Endothelial cell of umbilical vein (primary cell): ENCODE results near the gene TRPM7. TPM values are rescaled to one million over a fixed set of nuclear protein-coding genes. Genes with fewer than 3 reads are reported as not detected.

ENCODE experiments used
- BruUV-seq: library from RNA; stranded (reverse); fragments of 400-500 nt; replicated peaks from 2 replicates; lab custom pipeline; 2021; lab: Mats Ljungman, UMichigan
- CTCF ChIA-PET: fragments of 300-600, 350-600 bp; sonication (Branson Sonifier 250); formaldehyde crosslinking; loops from one replicate; lab custom pipeline; 2021; ENCODE audit warnings: antibody characterized with exemption, inconsistent platforms; lab: Charles Lee
- POLR2A ChIA-PET: fragments of 300-600, 350-600 bp; sonication (Branson Sonifier 250); formaldehyde crosslinking; loops from one replicate; lab custom pipeline; 2021; ENCODE audit warnings: antibody characterized with exemption, inconsistent platforms; lab: Charles Lee
- DNase-seq: peaks from one replicate; pipeline ENCODE4 v3.0.0-alpha.2; 2011; ENCODE audit warnings: low read depth, low spot score
- FAIRE-seq: peaks from 2 replicates; lab custom pipeline; 2011; peaks lifted over from hg19 to GRCh38; lab: Jason Lieb, UNC
- H2AFZ ChIP-seq: 2 replicates; pipeline ENCODE4 v1.6.0; 2012; ENCODE audit warnings: low read depth, low read length, control low read depth, inconsistent platforms
- H3K27ac ChIP-seq: 2 replicates; pipeline ENCODE4 v1.5.1; 2011; ENCODE audit warnings: low read depth, mild to moderate bottlenecking, control low read depth, low read length, moderate library complexity; ENCODE audit not compliant: insufficient read depth
- H3K27me3 ChIP-seq, 2 experiments: 2 replicates each; pipeline versions ENCODE4 v1.6.0 to v1.6.1; 2011; ENCODE audit warnings: low read length in 2 of 2, mixed read lengths in 1 of 2; ENCODE audit not compliant: control insufficient read depth in 2 of 2, insufficient read depth in 2 of 2
- H3K36me3 ChIP-seq, 2 experiments: 2 replicates in 1 of 2; 3 replicates in 1 of 2; pipeline ENCODE4 v1.5.1; 2011; ENCODE audit warnings: low read length in 2 of 2, mild to moderate bottlenecking in 1 of 2, moderate library complexity in 1 of 2; ENCODE audit not compliant: control insufficient read depth in 2 of 2, insufficient read depth in 2 of 2; ENCODE audit errors: extremely low read depth in 1 of 2
- H3K4me1 ChIP-seq: 3 replicates; pipeline ENCODE4 v1.5.1; 2011; ENCODE audit warnings: mild to moderate bottlenecking, low read length; ENCODE audit not compliant: control insufficient read depth, insufficient read depth; ENCODE audit errors: extremely low read depth
- H3K4me2 ChIP-seq: 2 replicates; pipeline ENCODE4 v1.6.1; 2011; ENCODE audit warnings: low read length, control low read depth, mixed read lengths; ENCODE audit not compliant: insufficient read depth
- H3K4me3 ChIP-seq, 3 experiments: fragments of 200-600 bp in 1 of 3; sonication (generic), shearing (Covaris generic) in 1 of 3; replicated peaks in 1 of 3; 2 replicates each; pipeline ENCODE4 v1.5.1; 2011 to 2016; ENCODE audit warnings: control low read depth in 3 of 3, low read length in 3 of 3, mild to moderate bottlenecking in 2 of 3, inconsistent platforms in 1 of 3, low read depth in 1 of 3, moderate library complexity in 1 of 3; ENCODE audit not compliant: insufficient read depth in 1 of 3
- H3K79me2 ChIP-seq: 2 replicates; pipeline ENCODE4 v1.6.0; 2012; ENCODE audit warnings: low read length, inconsistent platforms; ENCODE audit not compliant: control insufficient read depth, insufficient read depth
- H3K9ac ChIP-seq: replicated peaks from 2 replicates; pipeline ENCODE3; 2011; ENCODE audit warnings: low read length, control low read depth; ENCODE audit not compliant: insufficient read depth; ENCODE audit errors: extremely low read depth
- H3K9me1 ChIP-seq: replicated peaks from 3 replicates; pipeline ENCODE4 v1.6.0; 2011; ENCODE audit warnings: mild to moderate bottlenecking, low read length; ENCODE audit not compliant: control insufficient read depth, insufficient read depth; ENCODE audit errors: extremely low read depth
- H3K9me3 ChIP-seq: replicated peaks from 2 replicates; pipeline ENCODE4 v1.5.1; 2012; ENCODE audit warnings: low read length, inconsistent platforms; ENCODE audit not compliant: control insufficient read depth, insufficient read depth
- H4K20me1 ChIP-seq: replicated peaks from 2 replicates; pipeline ENCODE3; 2011; ENCODE audit warnings: mild to moderate bottlenecking, low read length; ENCODE audit not compliant: control insufficient read depth, insufficient read depth; ENCODE audit errors: extremely low read depth
- EZH2 ChIP-seq: IDR thresholded peaks from 2 replicates; pipeline ENCODE4 v1.6.1; 2012; ENCODE audit warnings: borderline replicate concordance, low read depth, mild to moderate bottlenecking, moderate library complexity, low read length, inconsistent platforms; ENCODE audit not compliant: severe bottlenecking
- FOS ChIP-seq: IDR thresholded peaks from 2 replicates; pipeline ENCODE4 v1.6.1; 2011; ENCODE audit warnings: mild to moderate bottlenecking, low read length, moderate library complexity, borderline replicate concordance; ENCODE audit not compliant: insufficient read depth
- GATA2 ChIP-seq: IDR thresholded peaks from 2 replicates; pipeline ENCODE4 v1.7.0; 2011; ENCODE audit warnings: low read depth, mild to moderate bottlenecking, moderate library complexity, mixed read lengths, low read length; ENCODE audit not compliant: insufficient read length, insufficient read depth
- JUN ChIP-seq: IDR thresholded peaks from 2 replicates; pipeline ENCODE4 v1.6.1; 2011; ENCODE audit warnings: borderline replicate concordance, low read depth; ENCODE audit not compliant: insufficient read length, insufficient read depth
- MYC ChIP-seq: IDR thresholded peaks from one replicate; pipeline ENCODE4 v1.6.1; 2011; ENCODE audit warnings: mild to moderate bottlenecking, low read depth, low read length
- POLR2A ChIP-seq: IDR thresholded peaks from 2 replicates; pipeline ENCODE4 v1.6.1; 2012; ENCODE audit warnings: low read depth, mild to moderate bottlenecking, control low read depth, low read length
- POLR2AphosphoS5 ChIP-seq: IDR thresholded peaks from 2 replicates; pipeline ENCODE4 v1.6.1; 2012; ENCODE audit warnings: low read depth, mild to moderate bottlenecking, control low read depth, low read length, moderate library complexity; ENCODE audit not compliant: insufficient read depth
- dilution Hi-C: fragments of 300-500 bp; cut with MboI; formaldehyde crosslinking; loops from one replicate; pipeline ENCODE4 v1.15.0; 2019; ENCODE audit warnings: low sequenced_read_pairs; ENCODE audit not compliant: extremely low pct_ligation_motif_present
- intact Hi-C: fragments of 100-400 bp; cut with micrococcal nuclease; formaldehyde crosslinking; loops from one replicate; pipeline ENCODE4 v1.10.0; 2022
- polyA plus RNA-seq, 4 experiments: library from polyadenylated mRNA; depleted of rRNA in 3 of 4; stranded (reverse) in 3 of 4; unstranded in 1 of 4; fragments of >200 nt; gene quantifications; 2 replicates each; pipeline versions ENCODE4 v1.2.1 to v1.2.3, GENCODE V29; 2011 to 2012; ENCODE audit warnings: missing spikeins in 1 of 4
- total RNA-seq: library from RNA; stranded (reverse); gene quantifications from 2 replicates; pipeline ENCODE4 v1.2.3, GENCODE V29; 2021
- TF ChIP-seq, protein P1 (sequence below), 2 donors: IDR thresholded peaks; 1 replicate in 1 of 2; 2 replicates in 1 of 2; pipeline ENCODE4 v1.5.1; 2011; ENCODE audit warnings: low read length in 2 of 2, mild to moderate bottlenecking in 2 of 2, moderate library complexity in 2 of 2, control low read depth in 1 of 2, inconsistent platforms in 1 of 2, low read depth in 1 of 2; ENCODE audit not compliant: insufficient read depth in 1 of 2; ENCODE audit errors: extremely low read depth in 1 of 2
- TF ChIP-seq, protein P2 (sequence below): IDR thresholded peaks from 2 replicates; pipeline ENCODE4 v1.6.1; 2011; ENCODE audit not compliant: insufficient read depth, insufficient read length

TRPM7 gene
- total and polyA plus RNA-seq, 2 donors (not counting 3 experiments of a cell fraction or from before 2014, with no cell fraction given), result 6.4 to 34.8 TPM

DNA sequence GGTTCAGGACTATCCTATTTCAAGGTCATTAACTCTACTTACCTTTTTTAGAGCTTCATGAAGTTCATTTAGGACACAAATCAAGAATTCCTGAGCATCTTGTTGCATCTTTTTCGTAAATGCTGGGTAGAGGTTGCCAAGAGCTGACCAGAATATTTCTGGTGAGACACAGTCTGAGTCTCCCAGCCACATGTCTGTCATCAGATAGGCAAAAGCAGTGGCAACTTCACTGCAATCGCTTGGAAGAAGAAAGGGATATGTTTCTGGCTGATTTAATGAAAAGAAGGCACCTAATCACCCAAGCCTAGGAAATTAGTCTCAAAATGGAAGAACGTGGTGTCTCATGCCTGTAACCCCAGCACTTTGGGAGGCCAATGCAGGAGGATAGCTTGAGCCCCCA lies 143.0 kb downstream of the TRPM7 start:
- CTCF ChIA-PET, result interaction anchor here (1.0 to 2.1 kb wide), 2 partner anchors 10 to 15 kb away, joined by 3 to 4 read pairs; no protein-coding TSS in a partner anchor

More for the DNA sequence above, 143.0 kb downstream of the TRPM7 start:
- intact Hi-C loops (no loop called here), dilution Hi-C loops (no loop called here)
- no peak overlapping the region for H3K4me3 ChIP-seq
- no peaks in the 10 kb centered on the region for H3K36me3 ChIP-seq
- TF ChIP-seq, protein P1, sequence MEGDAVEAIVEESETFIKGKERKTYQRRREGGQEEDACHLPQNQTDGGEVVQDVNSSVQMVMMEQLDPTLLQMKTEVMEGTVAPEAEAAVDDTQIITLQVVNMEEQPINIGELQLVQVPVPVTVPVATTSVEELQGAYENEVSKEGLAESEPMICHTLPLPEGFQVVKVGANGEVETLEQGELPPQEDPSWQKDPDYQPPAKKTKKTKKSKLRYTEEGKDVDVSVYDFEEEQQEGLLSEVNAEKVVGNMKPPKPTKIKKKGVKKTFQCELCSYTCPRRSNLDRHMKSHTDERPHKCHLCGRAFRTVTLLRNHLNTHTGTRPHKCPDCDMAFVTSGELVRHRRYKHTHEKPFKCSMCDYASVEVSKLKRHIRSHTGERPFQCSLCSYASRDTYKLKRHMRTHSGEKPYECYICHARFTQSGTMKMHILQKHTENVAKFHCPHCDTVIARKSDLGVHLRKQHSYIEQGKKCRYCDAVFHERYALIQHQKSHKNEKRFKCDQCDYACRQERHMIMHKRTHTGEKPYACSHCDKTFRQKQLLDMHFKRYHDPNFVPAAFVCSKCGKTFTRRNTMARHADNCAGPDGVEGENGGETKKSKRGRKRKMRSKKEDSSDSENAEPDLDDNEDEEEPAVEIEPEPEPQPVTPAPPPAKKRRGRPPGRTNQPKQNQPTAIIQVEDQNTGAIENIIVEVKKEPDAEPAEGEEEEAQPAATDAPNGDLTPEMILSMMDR (IDR thresholded peaks at IDR 0.05; ENCODE audit: extremely low read depth in 1 of 2, insufficient read depth in 1 of 2, low read depth in 1 of 2, low read length in 2 of 2), result no peak
- TF ChIP-seq JUN (no peak), FOS (no peak), POLR2AphosphoS5 (no peak), POLR2A (no peak), EZH2 (no peak), GATA2 (no peak), MYC (no peak)
- TF ChIP-seq, protein P2, sequence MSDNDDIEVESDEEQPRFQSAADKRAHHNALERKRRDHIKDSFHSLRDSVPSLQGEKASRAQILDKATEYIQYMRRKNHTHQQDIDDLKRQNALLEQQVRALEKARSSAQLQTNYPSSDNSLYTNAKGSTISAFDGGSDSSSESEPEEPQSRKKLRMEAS, result no peak
- H3K9me3 ChIP-seq, result no peaks in the 10 kb centered on the region
- POLR2A ChIA-PET, result no interaction called here
- no peak overlapping the region for H3K4me2 ChIP-seq
- peaks cover 0 to 3% of the 10 kb centered on the region in 2 experiments for H3K27me3 ChIP-seq
- no peaks in the 10 kb centered on the region for H3K4me1 ChIP-seq
- no peaks in the 10 kb centered on the region for H3K79me2 ChIP-seq
- no TSS peak for BruUV-seq
- H3K27ac ChIP-seq, result no peak overlapping the region
- H2AFZ ChIP-seq, result no peak overlapping the region
- H4K20me1 ChIP-seq, result no peaks in the 10 kb centered on the region
- no peaks in the 10 kb centered on the region for H3K9me1 ChIP-seq
- no peak for FAIRE-seq
- no peak for DNase-seq
- H3K9ac ChIP-seq, result no peak overlapping the region
